Progenitor cell of endocrine pancreas (in vitro differentiated cells): Measurements from ENCODE around the gene MAD1L1. TPM values are rescaled to one million over a fixed set of nuclear protein-coding genes. Genes with fewer than 3 reads are reported as not detected.

Experiments
- DNase-seq: peaks from one replicate; pipeline ENCODE4 v3.0.0; 2021; ENCODE audit warnings: low spot score; ENCODE audit not compliant: unreplicated experiment
- H3K27ac Mint-ChIP-seq: 2 replicates; pipeline ENCODE4 v1.8.0; 2021; ENCODE audit warnings: mild to moderate bottlenecking, moderate library complexity, mixed read lengths
- H3K27me3 Mint-ChIP-seq: 2 replicates; pipeline ENCODE4 v1.8.0; 2021; ENCODE audit warnings: mixed read lengths
- H3K36me3 Mint-ChIP-seq: 2 replicates; pipeline ENCODE4 v1.8.0; 2022; ENCODE audit warnings: mixed read lengths; ENCODE audit not compliant: insufficient read depth
- H3K4me1 Mint-ChIP-seq: 2 replicates; pipeline ENCODE4 v1.8.0; 2021; ENCODE audit warnings: low read depth, mixed read lengths
- H3K4me3 Mint-ChIP-seq: 2 replicates; pipeline ENCODE4 v1.8.0; 2021; ENCODE audit warnings: low read depth, mild to moderate bottlenecking, moderate library complexity, mixed read lengths
- H3K9me3 Mint-ChIP-seq: 2 replicates; pipeline ENCODE4 v1.8.0; 2021; ENCODE audit warnings: low read depth, mixed read lengths
- total RNA-seq: library from RNA; stranded (reverse); gene quantifications from 2 replicates; pipeline ENCODE4 v1.2.1, GENCODE V29; 2021
- TF ChIP-seq, protein P1 (sequence below): fragments of 200-600 bp; sonication (generic); IDR thresholded peaks from one replicate; pipeline ENCODE4 v1.5.0; 2021; ENCODE audit warnings: antibody characterized with exemption, mild to moderate bottlenecking; ENCODE audit not compliant: unreplicated experiment

MAD1L1 gene
- total RNA-seq, 1 donor from 2014 or later = 49.8 TPM

DNA sequence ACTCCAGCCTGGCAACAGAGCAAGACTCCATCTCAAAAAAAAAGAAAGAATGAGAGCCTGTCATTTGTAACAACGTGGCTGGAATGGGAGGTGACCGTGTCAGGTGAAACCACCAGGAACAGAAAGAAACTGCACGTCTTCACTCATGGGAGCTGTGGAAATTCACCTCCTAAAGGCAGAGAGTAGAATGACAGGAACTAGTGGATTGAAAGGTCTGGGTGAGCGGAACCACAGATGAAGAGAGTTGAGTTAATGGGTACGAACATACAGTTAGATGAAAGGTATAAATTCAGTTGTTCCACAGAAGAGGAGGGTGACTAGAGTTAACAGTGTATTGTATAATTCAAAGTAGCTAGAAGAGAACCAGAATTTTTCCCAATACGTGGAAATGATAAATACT, 78.6 kb downstream of the MAD1L1 start:
- H3K27me3 Mint-ChIP-seq = no peaks in the 10 kb centered on the region
- H3K4me1 Mint-ChIP-seq = peaks cover 18% of the 10 kb centered on the region
- no peaks in the 10 kb centered on the region for H3K9me3 Mint-ChIP-seq
- H3K4me3 Mint-ChIP-seq = no peak overlapping the region
- H3K27ac Mint-ChIP-seq = no peak overlapping the region
- TF ChIP-seq, protein P1, sequence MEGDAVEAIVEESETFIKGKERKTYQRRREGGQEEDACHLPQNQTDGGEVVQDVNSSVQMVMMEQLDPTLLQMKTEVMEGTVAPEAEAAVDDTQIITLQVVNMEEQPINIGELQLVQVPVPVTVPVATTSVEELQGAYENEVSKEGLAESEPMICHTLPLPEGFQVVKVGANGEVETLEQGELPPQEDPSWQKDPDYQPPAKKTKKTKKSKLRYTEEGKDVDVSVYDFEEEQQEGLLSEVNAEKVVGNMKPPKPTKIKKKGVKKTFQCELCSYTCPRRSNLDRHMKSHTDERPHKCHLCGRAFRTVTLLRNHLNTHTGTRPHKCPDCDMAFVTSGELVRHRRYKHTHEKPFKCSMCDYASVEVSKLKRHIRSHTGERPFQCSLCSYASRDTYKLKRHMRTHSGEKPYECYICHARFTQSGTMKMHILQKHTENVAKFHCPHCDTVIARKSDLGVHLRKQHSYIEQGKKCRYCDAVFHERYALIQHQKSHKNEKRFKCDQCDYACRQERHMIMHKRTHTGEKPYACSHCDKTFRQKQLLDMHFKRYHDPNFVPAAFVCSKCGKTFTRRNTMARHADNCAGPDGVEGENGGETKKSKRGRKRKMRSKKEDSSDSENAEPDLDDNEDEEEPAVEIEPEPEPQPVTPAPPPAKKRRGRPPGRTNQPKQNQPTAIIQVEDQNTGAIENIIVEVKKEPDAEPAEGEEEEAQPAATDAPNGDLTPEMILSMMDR = no peak
- H3K36me3 Mint-ChIP-seq = peaks cover 11% of the 10 kb centered on the region
- DNase-seq = no peak

DNA sequence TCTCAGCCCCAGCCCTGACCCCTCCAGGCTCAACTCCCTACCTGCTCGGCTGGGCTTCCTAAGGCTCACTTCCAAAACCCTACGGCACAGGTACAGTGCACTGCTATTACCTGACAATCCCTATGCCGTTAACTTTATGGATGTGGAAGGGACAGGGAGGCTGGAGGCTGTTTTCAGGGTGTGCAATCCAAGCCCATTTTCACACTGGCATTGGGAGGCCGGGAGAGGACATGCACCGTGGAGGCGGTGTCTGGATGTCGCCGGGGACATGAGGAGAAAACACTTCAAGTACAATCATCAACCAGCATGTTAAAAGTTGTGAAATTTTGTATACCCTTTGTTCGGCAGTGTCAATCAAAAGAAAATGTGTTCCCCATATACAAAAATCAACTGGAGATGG, 80.1 kb downstream of the MAD1L1 start:
- Mint-ChIP-seq H3K9me3 (no peaks in the 10 kb centered on the region), H3K4me1 (peaks cover 7% of the 10 kb centered on the region), H3K27me3 (no peaks in the 10 kb centered on the region), H3K4me3 (no peak overlapping the region), H3K36me3 (peaks cover 11% of the 10 kb centered on the region), H3K27ac (no peak overlapping the region)
- no peak for DNase-seq
- TF ChIP-seq, protein P1 = no peak

DNA sequence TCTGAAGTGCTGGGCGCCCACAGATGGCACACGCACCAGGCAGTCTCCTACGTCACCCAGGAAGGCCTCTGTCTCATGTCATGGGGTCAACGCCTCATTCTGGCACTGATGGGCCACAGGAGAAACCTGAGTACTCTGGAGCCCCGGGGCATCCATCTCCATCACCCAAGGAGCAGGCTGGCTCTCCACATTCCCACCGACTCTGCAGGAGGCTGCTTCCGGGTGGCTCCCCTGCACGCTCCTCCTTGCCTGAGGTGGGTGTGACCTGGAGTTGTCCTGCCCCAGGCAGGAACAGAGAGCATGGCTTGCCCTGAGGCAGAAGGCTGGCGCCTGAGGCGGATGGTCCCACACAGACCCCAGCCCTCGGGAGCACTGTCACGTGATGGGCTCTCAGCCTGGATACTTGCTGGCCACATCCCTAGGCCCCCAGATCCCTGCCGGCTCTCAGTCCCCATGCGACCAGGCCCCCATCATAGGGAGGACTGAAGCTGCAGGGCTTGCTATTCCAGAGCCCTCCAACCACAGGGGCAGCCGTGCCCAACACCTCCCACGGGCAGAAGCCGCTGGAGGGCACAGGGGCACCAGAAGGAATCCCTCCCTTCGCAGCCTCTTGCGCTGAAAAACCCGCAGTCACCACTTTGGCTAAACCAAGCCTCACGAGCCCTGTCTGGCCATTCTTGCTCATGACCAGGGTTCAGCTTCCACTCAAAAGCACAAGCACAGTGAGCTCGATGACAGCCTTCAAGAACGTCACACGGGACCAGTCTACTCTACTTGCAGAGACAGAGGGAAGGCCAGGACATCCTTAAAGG, 80.7 kb downstream of the MAD1L1 start:
- Mint-ChIP-seq H3K27ac (no peak overlapping the region), H3K27me3 (no peaks in the 10 kb centered on the region), H3K4me3 (no peak overlapping the region), H3K36me3 (peaks cover 11% of the 10 kb centered on the region), H3K4me1 (peaks cover 1% of the 10 kb centered on the region), H3K9me3 (no peaks in the 10 kb centered on the region)
- TF ChIP-seq, protein P1 = no peak
- no peak for DNase-seq

DNA sequence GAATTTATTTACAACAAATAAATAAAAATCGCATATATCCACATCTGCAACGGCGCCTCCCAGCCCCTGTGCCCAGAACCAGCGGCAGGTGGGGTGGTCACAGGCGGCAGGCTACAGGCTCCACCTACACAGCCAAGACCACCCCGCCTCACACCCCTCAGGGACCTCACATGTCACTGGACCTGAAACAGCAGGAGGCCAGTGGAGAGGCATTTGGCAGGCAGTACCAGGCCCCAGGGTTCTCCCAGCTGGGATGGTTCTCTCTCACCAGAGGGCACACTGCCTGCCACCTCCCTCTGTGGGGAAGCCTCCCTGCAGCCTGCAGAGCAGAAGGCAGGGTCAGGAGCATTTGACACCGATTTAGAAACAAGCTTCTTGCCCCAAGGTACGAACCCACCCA, 81.5 kb downstream of the MAD1L1 start:
- Mint-ChIP-seq H3K4me1 (peaks cover 1% of the 10 kb centered on the region), H3K9me3 (no peaks in the 10 kb centered on the region), H3K27me3 (no peaks in the 10 kb centered on the region), H3K36me3 (peaks cover 11% of the 10 kb centered on the region), H3K27ac (peak overlapping the region; percentile 38), H3K4me3 (no peak overlapping the region)
- TF ChIP-seq, protein P1 = no peak
- no peak for DNase-seq

DNA sequence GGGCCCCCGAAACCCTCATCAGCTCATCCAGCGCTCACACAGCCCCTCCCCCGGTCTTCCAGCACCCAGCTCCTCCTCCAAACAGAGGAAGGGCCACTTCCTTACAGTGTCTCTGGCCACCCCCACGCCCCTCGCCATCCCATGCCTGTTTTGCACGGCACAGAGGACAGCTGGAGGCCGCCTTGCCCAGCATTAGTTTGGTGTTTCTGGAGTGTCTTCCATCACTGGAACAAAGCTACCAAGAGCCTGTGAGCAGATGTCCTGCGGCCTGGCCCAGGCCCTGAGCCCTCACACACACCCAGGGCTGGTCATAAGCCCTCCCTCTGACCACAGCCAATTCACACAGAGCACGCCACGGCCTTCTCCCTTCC, 82.3 kb downstream of the MAD1L1 start:
- no peak overlapping the region for H3K4me3 Mint-ChIP-seq
- TF ChIP-seq, protein P1 = no peak
- H3K27ac Mint-ChIP-seq = peak overlapping the region; percentile 38
- H3K27me3 Mint-ChIP-seq = no peaks in the 10 kb centered on the region
- H3K9me3 Mint-ChIP-seq = no peaks in the 10 kb centered on the region
- peaks cover 1% of the 10 kb centered on the region for H3K4me1 Mint-ChIP-seq
- H3K36me3 Mint-ChIP-seq = peaks cover 13% of the 10 kb centered on the region
- DNase-seq = no peak
